H1 (cell line): ENCODE results near the gene GABRQ. TPM values are rescaled to one million over a fixed set of nuclear protein-coding genes. Genes with fewer than 3 reads are reported as not detected.

Source experiments
- CTCF ChIA-PET: fragments of 300-600 bp; sonication (Branson Sonifier 250); formaldehyde crosslinking; loops from one replicate; lab custom pipeline; 2021; ENCODE audit not compliant: partially characterized antibody; lab: Charles Lee
- POLR2A ChIA-PET: fragments of 300-600 bp; sonication (Branson Sonifier 250); formaldehyde crosslinking; loops from one replicate; lab custom pipeline; 2021; ENCODE audit warnings: inconsistent platforms; ENCODE audit not compliant: partially characterized antibody; lab: Charles Lee
- DNase-seq, 2 experiments: peaks; one replicate each; pipeline versions ENCODE4 v3.0.0 to v3.0.0-alpha.2; 2010 to 2022; ENCODE audit warnings: low spot score in 2 of 2, low read depth in 1 of 2, mixed read lengths in 1 of 2
- FAIRE-seq: peaks from 2 replicates; lab custom pipeline; 2011; peaks lifted over from hg19 to GRCh38; lab: Jason Lieb, UNC
- H2AFZ ChIP-seq: 2 replicates; pipeline ENCODE4 v1.8.1; 2012; ENCODE audit warnings: low read length, inconsistent platforms
- H2AK5ac ChIP-seq: 2 replicates; pipeline ENCODE4 v1.6.1; 2013; ENCODE audit warnings: low read depth, low read length
- H2BK120ac ChIP-seq: replicated peaks from 2 replicates; pipeline ENCODE3; 2013; ENCODE audit warnings: low read depth, low read length, inconsistent platforms
- H2BK12ac ChIP-seq: 2 replicates; pipeline ENCODE4 v1.6.1; 2013; ENCODE audit warnings: low read depth, low read length
- H2BK15ac ChIP-seq: 2 replicates; pipeline ENCODE4 v1.6.1; 2013; ENCODE audit warnings: low read length
- H2BK20ac ChIP-seq: 2 replicates; pipeline ENCODE4 v1.6.1; 2013; ENCODE audit warnings: low read length
- H2BK5ac ChIP-seq: 2 replicates; pipeline ENCODE4 v1.6.1; 2013; ENCODE audit warnings: low read depth, low read length
- H3K14ac ChIP-seq: 2 replicates; pipeline ENCODE4 v1.6.1; 2013; ENCODE audit warnings: inconsistent platforms; ENCODE audit not compliant: insufficient read length
- H3K18ac ChIP-seq: 2 replicates; pipeline ENCODE4 v1.6.1; 2013; ENCODE audit warnings: low read length; ENCODE audit errors: extremely low read depth
- H3K23ac ChIP-seq: 2 replicates; pipeline ENCODE4 v1.6.1; 2013; ENCODE audit warnings: inconsistent platforms; ENCODE audit not compliant: insufficient read length
- H3K23me2 ChIP-seq: 2 replicates; pipeline ENCODE4 v1.6.1; 2013; ENCODE audit warnings: low read depth, low read length
- H3K27ac ChIP-seq: 2 replicates; pipeline ENCODE4 v1.6.1; 2011; ENCODE audit warnings: low read depth, low read length, inconsistent platforms
- H3K27me3 ChIP-seq, 4 experiments: replicated peaks in 1 of 4; 1 replicate in 1 of 4; 2 replicates in 3 of 4; pipeline versions ENCODE4 v1.6.1 to v1.8.1; 2011 to 2013; ENCODE audit warnings: low read length in 3 of 4, mild to moderate bottlenecking in 3 of 4, inconsistent platforms in 2 of 4, mixed read lengths in 2 of 4, moderate library complexity in 1 of 4; ENCODE audit not compliant: control insufficient read depth in 3 of 4, insufficient read depth in 3 of 4; ENCODE audit errors: extremely low read depth in 1 of 4
- H3K36me3 ChIP-seq, 4 experiments: 2 replicates each; pipeline versions ENCODE4 v1.6.1 to v1.8.1; 2011 to 2013; ENCODE audit warnings: mild to moderate bottlenecking in 4 of 4, low read length in 3 of 4, moderate library complexity in 2 of 4, control low read depth in 1 of 4, inconsistent platforms in 1 of 4; ENCODE audit not compliant: insufficient read depth in 4 of 4, control insufficient read depth in 2 of 4
- H3K4ac ChIP-seq: replicated peaks from 2 replicates; pipeline ENCODE3; 2013; ENCODE audit warnings: low read length, low read depth, mixed read lengths, inconsistent platforms; ENCODE audit not compliant: insufficient read length
- H3K4me1 ChIP-seq, 4 experiments: replicated peaks in 1 of 4; 1 replicate in 1 of 4; 2 replicates in 3 of 4; pipeline versions ENCODE4 v1.6.1 to v1.8.1; 2011 to 2013; ENCODE audit warnings: low read length in 3 of 4, inconsistent platforms in 2 of 4, mixed read lengths in 1 of 4; ENCODE audit not compliant: insufficient read depth in 4 of 4, control insufficient read depth in 3 of 4
- H3K4me2 ChIP-seq, 2 experiments: 2 replicates each; pipeline versions ENCODE4 v1.6.1 to v1.8.1; 2011 to 2013; ENCODE audit warnings: low read depth in 2 of 2, low read length in 2 of 2, control low read depth in 1 of 2, inconsistent platforms in 1 of 2, mild to moderate bottlenecking in 1 of 2; ENCODE audit not compliant: insufficient read depth in 1 of 2
- H3K4me3 ChIP-seq, 4 experiments: fragments of 200-600, 300-600 bp in 1 of 4; sonication (generic), shearing (Covaris generic), sonication (Bioruptor Twin) in 1 of 4; 2 replicates each; pipeline versions ENCODE4 v1.5.1 to v1.8.1; 2011 to 2016; ENCODE audit warnings: low read length in 4 of 4, low read depth in 3 of 4, control low read depth in 2 of 4, inconsistent platforms in 2 of 4, mild to moderate bottlenecking in 2 of 4, mixed read lengths in 1 of 4, moderate library complexity in 1 of 4; ENCODE audit not compliant: insufficient read depth in 2 of 4; ENCODE audit errors: extremely low read depth in 1 of 4
- H3K56ac ChIP-seq: replicated peaks from 2 replicates; pipeline ENCODE3; 2013; ENCODE audit warnings: low read depth, mild to moderate bottlenecking, mixed read lengths, low read length, inconsistent platforms; ENCODE audit not compliant: insufficient read length
- H3K79me1 ChIP-seq: 2 replicates; pipeline ENCODE4 v1.6.1; 2013; ENCODE audit warnings: low read depth, low read length, control low read depth
- H3K79me2 ChIP-seq, 2 experiments: 2 replicates each; pipeline versions ENCODE4 v1.6.1 to v1.8.1; 2012 to 2013; ENCODE audit warnings: low read length in 2 of 2, mild to moderate bottlenecking in 2 of 2, inconsistent platforms in 1 of 2; ENCODE audit not compliant: insufficient read depth in 2 of 2, control insufficient read depth in 1 of 2
- H3K9ac ChIP-seq, 4 experiments: replicated peaks in 1 of 4; 1 replicate in 1 of 4; 2 replicates in 3 of 4; pipeline versions ENCODE4 v1.6.1 to v1.8.1; 2011 to 2013; ENCODE audit warnings: low read depth in 3 of 4, low read length in 3 of 4, control low read depth in 2 of 4, mild to moderate bottlenecking in 2 of 4, moderate library complexity in 2 of 4, inconsistent platforms in 1 of 4; ENCODE audit errors: extremely low read depth in 1 of 4
- H3K9me3 ChIP-seq, 2 experiments: 2 replicates each; pipeline versions ENCODE4 v1.6.1 to v1.8.1; 2012 to 2013; ENCODE audit warnings: mild to moderate bottlenecking in 2 of 2, moderate library complexity in 2 of 2, control low read depth in 1 of 2, inconsistent platforms in 1 of 2, low read depth in 1 of 2, low read length in 1 of 2, mixed read lengths in 1 of 2; ENCODE audit not compliant: insufficient read depth in 2 of 2
- H4K20me1 ChIP-seq, 2 experiments: replicated peaks in 1 of 2; 2 replicates each; pipeline versions ENCODE3 to v1.8.1; 2011 to 2013; ENCODE audit warnings: inconsistent platforms in 2 of 2, low read length in 2 of 2, mild to moderate bottlenecking in 1 of 2; ENCODE audit not compliant: insufficient read depth in 2 of 2, control insufficient read depth in 1 of 2
- H4K5ac ChIP-seq: 2 replicates; pipeline ENCODE4 v1.6.1; 2013; ENCODE audit warnings: low read length, low read depth, mixed read lengths, inconsistent platforms; ENCODE audit not compliant: insufficient read length
- H4K8ac ChIP-seq: 2 replicates; pipeline ENCODE4 v1.8.0; 2013; ENCODE audit warnings: mild to moderate bottlenecking, moderate library complexity, low read length, inconsistent platforms; ENCODE audit not compliant: insufficient read depth; ENCODE audit errors: extremely low read depth
- H4K91ac ChIP-seq: replicated peaks from 2 replicates; pipeline ENCODE3; 2013; ENCODE audit warnings: low read length, mixed read lengths, inconsistent platforms; ENCODE audit not compliant: insufficient read length
- CBX5 ChIP-seq: fragments of 300-800, 300-1000 bp; sonication (generic); IDR thresholded peaks from 2 replicates; pipeline ENCODE4 v1.7.1; 2016; ENCODE audit warnings: antibody characterized with exemption, low read length, low read depth
- TCF12 ChIP-seq: IDR thresholded peaks from 2 replicates; pipeline ENCODE4 v1.6.1; 2011; ENCODE audit warnings: low read depth, mild to moderate bottlenecking, low read length
- TEAD4 ChIP-seq: IDR thresholded peaks from 2 replicates; pipeline ENCODE4 v1.6.1; 2012; ENCODE audit warnings: low read depth, low read length, inconsistent platforms, mixed read lengths
- polyA plus RNA-seq, 7 experiments: library from polyadenylated mRNA; depleted of rRNA in 3 of 7; stranded (reverse) in 5 of 7; unstranded in 2 of 7; fragments of >200 nt in 5 of 7; fragments of 200-250 nt in 2 of 7; gene quantifications; 1 replicate in 5 of 7; 2 replicates in 1 of 7; 4 replicates in 1 of 7; pipeline versions ENCODE4 v1.2.1 to v1.2.3, GENCODE V29; 2011 to 2013; ENCODE audit warnings: missing spikeins in 2 of 7, mixed read lengths in 2 of 7
- total RNA-seq: library from RNA; stranded (reverse); fragmentation: NEBNext Ultra II Directional; extraction: Animal tissue kit (Norgen Biotek cat#: 25700); gene quantifications from 2 replicates; pipeline ENCODE4 v1.2.1, GENCODE V29; 2021

GABRQ gene
- total and polyA plus RNA-seq, 2 of the 8 experiments (the other 6 are each of a cell fraction or from before 2014, with no cell fraction given): 6.3 to 9.6 TPM

GRCh38 chrX:152588206-152588605, 49.5 kb upstream of the GABRQ start:
- H4K20me1 ChIP-seq: no peaks in the 10 kb centered on the region
- H2AFZ ChIP-seq: no peak overlapping the region
- no peak overlapping the region for H2BK120ac ChIP-seq
- no peak overlapping the region for H2BK15ac ChIP-seq
- no peak overlapping the region; the same call in 1 of the 2 replicates for H3K18ac ChIP-seq
- POLR2A ChIA-PET: no interaction called here
- DNase-seq (no peak), FAIRE-seq (no peak)
- CTCF ChIA-PET: no interaction called here
- H2BK5ac ChIP-seq: no peak overlapping the region
- no peak overlapping the region for H2BK12ac ChIP-seq
- H3K4me3 ChIP-seq: no peak overlapping the region
- H2AK5ac ChIP-seq: no peak overlapping the region
- H3K56ac ChIP-seq: no peak overlapping the region
- no peaks in the 10 kb centered on the region for H3K9me3 ChIP-seq
- no peaks in the 10 kb centered on the region for H3K36me3 ChIP-seq
- H4K5ac ChIP-seq: no peak overlapping the region
- no peaks in the 10 kb centered on the region for H3K23me2 ChIP-seq
- TF ChIP-seq TEAD4 (0 out of 2 replicates have a peak, but pooled peaks have one; percentile 17), CBX5 (no peak), TCF12 (no peak)
- H3K14ac ChIP-seq: no peak overlapping the region
- H3K79me2 ChIP-seq: no peaks in the 10 kb centered on the region
- H4K91ac ChIP-seq: no peak overlapping the region
- no peak overlapping the region for H3K9ac ChIP-seq
- no peak overlapping the region for H2BK20ac ChIP-seq
- no peak overlapping the region for H3K27ac ChIP-seq
- H3K27me3 ChIP-seq: no peaks in the 10 kb centered on the region
- no peak overlapping the region for H3K4me2 ChIP-seq
- H3K23ac ChIP-seq: no peak overlapping the region
- H3K4me1 ChIP-seq: no peaks in the 10 kb centered on the region
- H4K8ac ChIP-seq: no peak overlapping the region
- H3K4ac ChIP-seq: no peak overlapping the region
- H3K79me1 ChIP-seq: no peaks in the 10 kb centered on the region
